Neural cell (in vitro differentiated cells): Measurements from ENCODE around the gene ZNF70.

Experiments
- EP300 ChIP-seq: fragments of 450-650 bp; conservative IDR thresholded peaks from 2 replicates; pipeline ENCODE4 v1.6.1; 2014; ENCODE audit warnings: antibody characterized with exemption, mild to moderate bottlenecking, moderate library complexity; ENCODE audit not compliant: poor library complexity, severe bottlenecking
- EZH2 ChIP-seq: fragments of 200-600, 300-800 bp; shearing (Covaris generic), sonication (generic); IDR thresholded peaks from 2 replicates; pipeline ENCODE4 v1.6.1; 2014; ENCODE audit warnings: antibody characterized with exemption, low read length, borderline replicate concordance, mild to moderate bottlenecking; ENCODE audit not compliant: insufficient read depth, poor library complexity, severe bottlenecking
- MXI1 ChIP-seq: fragments of 450-650 bp; conservative IDR thresholded peaks from 2 replicates; pipeline ENCODE4 v1.6.1; 2014; ENCODE audit warnings: antibody characterized with exemption, mild to moderate bottlenecking; ENCODE audit not compliant: poor library complexity, severe bottlenecking
- POLR2AphosphoS5 ChIP-seq: IDR thresholded peaks from 2 replicates; pipeline ENCODE4 v1.6.1; 2012
- RAD21 ChIP-seq: fragments of 450-650 bp; conservative IDR thresholded peaks from 2 replicates; pipeline ENCODE4 v1.6.1; 2014; ENCODE audit warnings: antibody characterized with exemption, mild to moderate bottlenecking, moderate library complexity
- TF ChIP-seq, protein P1 (sequence below): fragments of 450-650 bp; IDR thresholded peaks from 2 replicates; pipeline ENCODE4 v1.5.1; 2014; ENCODE audit warnings: antibody characterized with exemption, mild to moderate bottlenecking, moderate library complexity; ENCODE audit not compliant: poor library complexity, severe bottlenecking
- TF ChIP-seq, protein P2 (sequence below): IDR thresholded peaks from 2 replicates; pipeline ENCODE4 v1.6.1; 2012; ENCODE audit warnings: borderline replicate concordance

DNA sequence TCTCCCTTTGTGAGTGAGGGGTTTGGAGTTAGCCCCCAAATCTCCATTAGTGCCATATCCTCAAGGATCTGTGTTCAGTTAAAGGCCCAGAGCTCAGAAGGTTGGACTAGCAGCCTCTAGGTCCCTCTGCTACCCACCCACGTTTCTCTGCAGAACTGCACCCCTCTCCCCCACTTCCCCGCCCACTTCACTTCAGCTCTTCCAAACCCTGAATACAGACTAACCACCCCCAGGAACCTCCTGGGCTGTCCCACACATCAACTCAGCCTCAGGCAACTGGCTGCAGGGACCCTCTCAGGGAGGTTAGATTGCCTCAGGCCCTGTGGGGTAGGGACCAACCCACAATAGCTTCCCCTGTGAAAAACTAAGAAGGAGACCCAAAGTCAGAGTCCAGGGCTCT, 2.5 kb upstream of the ZNF70 start:
- TF ChIP-seq, protein P1, sequence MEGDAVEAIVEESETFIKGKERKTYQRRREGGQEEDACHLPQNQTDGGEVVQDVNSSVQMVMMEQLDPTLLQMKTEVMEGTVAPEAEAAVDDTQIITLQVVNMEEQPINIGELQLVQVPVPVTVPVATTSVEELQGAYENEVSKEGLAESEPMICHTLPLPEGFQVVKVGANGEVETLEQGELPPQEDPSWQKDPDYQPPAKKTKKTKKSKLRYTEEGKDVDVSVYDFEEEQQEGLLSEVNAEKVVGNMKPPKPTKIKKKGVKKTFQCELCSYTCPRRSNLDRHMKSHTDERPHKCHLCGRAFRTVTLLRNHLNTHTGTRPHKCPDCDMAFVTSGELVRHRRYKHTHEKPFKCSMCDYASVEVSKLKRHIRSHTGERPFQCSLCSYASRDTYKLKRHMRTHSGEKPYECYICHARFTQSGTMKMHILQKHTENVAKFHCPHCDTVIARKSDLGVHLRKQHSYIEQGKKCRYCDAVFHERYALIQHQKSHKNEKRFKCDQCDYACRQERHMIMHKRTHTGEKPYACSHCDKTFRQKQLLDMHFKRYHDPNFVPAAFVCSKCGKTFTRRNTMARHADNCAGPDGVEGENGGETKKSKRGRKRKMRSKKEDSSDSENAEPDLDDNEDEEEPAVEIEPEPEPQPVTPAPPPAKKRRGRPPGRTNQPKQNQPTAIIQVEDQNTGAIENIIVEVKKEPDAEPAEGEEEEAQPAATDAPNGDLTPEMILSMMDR: no peak
- TF ChIP-seq POLR2AphosphoS5 (no peak), EP300 (no peak), EZH2 (no peak), RAD21 (no peak), MXI1 (no peak)
- TF ChIP-seq, protein P2, sequence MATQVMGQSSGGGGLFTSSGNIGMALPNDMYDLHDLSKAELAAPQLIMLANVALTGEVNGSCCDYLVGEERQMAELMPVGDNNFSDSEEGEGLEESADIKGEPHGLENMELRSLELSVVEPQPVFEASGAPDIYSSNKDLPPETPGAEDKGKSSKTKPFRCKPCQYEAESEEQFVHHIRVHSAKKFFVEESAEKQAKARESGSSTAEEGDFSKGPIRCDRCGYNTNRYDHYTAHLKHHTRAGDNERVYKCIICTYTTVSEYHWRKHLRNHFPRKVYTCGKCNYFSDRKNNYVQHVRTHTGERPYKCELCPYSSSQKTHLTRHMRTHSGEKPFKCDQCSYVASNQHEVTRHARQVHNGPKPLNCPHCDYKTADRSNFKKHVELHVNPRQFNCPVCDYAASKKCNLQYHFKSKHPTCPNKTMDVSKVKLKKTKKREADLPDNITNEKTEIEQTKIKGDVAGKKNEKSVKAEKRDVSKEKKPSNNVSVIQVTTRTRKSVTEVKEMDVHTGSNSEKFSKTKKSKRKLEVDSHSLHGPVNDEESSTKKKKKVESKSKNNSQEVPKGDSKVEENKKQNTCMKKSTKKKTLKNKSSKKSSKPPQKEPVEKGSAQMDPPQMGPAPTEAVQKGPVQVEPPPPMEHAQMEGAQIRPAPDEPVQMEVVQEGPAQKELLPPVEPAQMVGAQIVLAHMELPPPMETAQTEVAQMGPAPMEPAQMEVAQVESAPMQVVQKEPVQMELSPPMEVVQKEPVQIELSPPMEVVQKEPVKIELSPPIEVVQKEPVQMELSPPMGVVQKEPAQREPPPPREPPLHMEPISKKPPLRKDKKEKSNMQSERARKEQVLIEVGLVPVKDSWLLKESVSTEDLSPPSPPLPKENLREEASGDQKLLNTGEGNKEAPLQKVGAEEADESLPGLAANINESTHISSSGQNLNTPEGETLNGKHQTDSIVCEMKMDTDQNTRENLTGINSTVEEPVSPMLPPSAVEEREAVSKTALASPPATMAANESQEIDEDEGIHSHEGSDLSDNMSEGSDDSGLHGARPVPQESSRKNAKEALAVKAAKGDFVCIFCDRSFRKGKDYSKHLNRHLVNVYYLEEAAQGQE: no peak
